ENCODE measurements around the gene GPR39. TPM values are rescaled to one million over a fixed set of nuclear protein-coding genes. Genes with fewer than 3 reads are reported as not detected.

The GPR39 gene
- total and polyA plus RNA-seq, 3 experiments from 2014 or later, result not detected

DNA sequence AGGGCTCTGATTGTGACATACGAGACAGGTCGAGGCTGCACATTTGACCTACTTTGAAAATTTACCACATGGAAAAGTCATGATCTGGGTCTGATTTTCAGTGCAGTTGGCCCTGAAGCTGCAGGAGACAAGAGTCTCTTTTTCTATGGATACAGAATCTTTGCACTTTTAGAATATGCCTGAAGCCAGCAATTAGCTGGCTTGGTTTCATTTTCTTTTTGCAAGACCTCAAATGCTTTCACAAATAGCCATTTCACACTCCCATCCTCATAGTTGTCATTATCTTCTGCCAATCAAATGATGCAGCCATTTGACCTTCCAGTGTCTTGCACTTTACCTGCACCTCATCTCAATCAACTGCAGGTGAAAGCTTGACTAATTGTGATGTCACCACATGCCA is 59.0 kb downstream of the GPR39 start:
- Histone ChIP-seq H3K9me3 (ENCODE audit: low read length) (no peaks in the 10 kb centered on the region), H3K4me3 (ENCODE audit: low read length) (no peak overlapping the region), H3K36me3 (ENCODE audit: insufficient read depth, low read length) (no peaks in the 10 kb centered on the region), H3K4me1 (ENCODE audit: insufficient read depth, low read length) (no peaks in the 10 kb centered on the region), H3K27ac (ENCODE audit: low read depth, low read length) (no peak overlapping the region), H3K27me3 (ENCODE audit: insufficient read depth, low read length, poor library complexity, severe bottlenecking) (no peaks in the 10 kb centered on the region)
- H3K4me1 Mint-ChIP-seq, result no peaks in the 10 kb centered on the region
- peaks cover 5 to 14% (median 8%) of the 10 kb centered on the region in 5 donors for H3K9me3 Mint-ChIP-seq
- H3K4me3 Mint-ChIP-seq, result no peak overlapping the region
- H3K27me3 Mint-ChIP-seq, result no peaks in the 10 kb centered on the region
- DNase-seq, result no peak
- ChIA-PET CTCF (no interaction called here), POLR2A (no interaction called here)
- H3K27ac Mint-ChIP-seq, result no peak overlapping the region
- no peaks in the 10 kb centered on the region for H3K36me3 Mint-ChIP-seq

DNA sequence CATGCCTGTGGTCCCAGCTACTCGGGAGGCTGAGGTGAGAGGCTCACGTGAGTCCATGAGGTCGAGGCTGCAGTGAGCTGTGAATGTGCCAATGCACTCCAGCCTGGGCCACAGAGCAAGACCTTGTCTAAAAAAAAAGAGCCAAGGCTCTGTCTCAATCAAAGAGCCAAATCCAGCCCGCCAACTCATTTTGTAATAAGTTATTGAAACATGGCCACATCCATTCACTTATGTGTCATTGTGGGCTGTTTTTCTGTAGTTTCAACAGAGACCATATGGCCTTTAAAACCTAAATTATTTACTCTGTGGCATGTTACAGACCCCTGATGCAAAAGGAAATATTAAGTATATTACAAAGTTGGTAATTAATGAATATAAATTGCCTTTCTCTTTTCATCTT is 60.8 kb downstream of the GPR39 start:
- Histone ChIP-seq H3K27me3 (ENCODE audit: insufficient read depth, low read length, poor library complexity, severe bottlenecking) (no peaks in the 10 kb centered on the region), H3K4me3 (ENCODE audit: low read length) (no peak overlapping the region), H3K9me3 (ENCODE audit: low read length) (no peaks in the 10 kb centered on the region), H3K27ac (ENCODE audit: low read depth, low read length) (no peak overlapping the region), H3K4me1 (ENCODE audit: insufficient read depth, low read length) (no peaks in the 10 kb centered on the region), H3K36me3 (ENCODE audit: insufficient read depth, low read length) (no peaks in the 10 kb centered on the region)
- peaks cover 3 to 11% (median 8%) of the 10 kb centered on the region in 5 donors for H3K9me3 Mint-ChIP-seq
- CTCF ChIA-PET, result no interaction called here
- no peaks in the 10 kb centered on the region for H3K4me1 Mint-ChIP-seq
- no peak overlapping the region for H3K27ac Mint-ChIP-seq
- POLR2A ChIA-PET, result no interaction called here
- H3K27me3 Mint-ChIP-seq, result no peaks in the 10 kb centered on the region
- no peak for DNase-seq
- no peak overlapping the region for H3K4me3 Mint-ChIP-seq
- H3K36me3 Mint-ChIP-seq, result no peaks in the 10 kb centered on the region

- Mint-ChIP-seq H3K9me3 (peaks cover 3 to 11% (median 6%) of the 10 kb centered on the region in 5 donors), H3K4me3 (no peak overlapping the region), H3K27me3 (no peaks in the 10 kb centered on the region), H3K27ac (no peak overlapping the region), H3K4me1 (no peaks in the 10 kb centered on the region), H3K36me3 (no peaks in the 10 kb centered on the region)
- POLR2A ChIA-PET, result no interaction called here
- no peak for DNase-seq
- Histone ChIP-seq H3K36me3 (ENCODE audit: insufficient read depth, low read length) (no peaks in the 10 kb centered on the region), H3K27me3 (ENCODE audit: insufficient read depth, low read length, poor library complexity, severe bottlenecking) (no peaks in the 10 kb centered on the region), H3K9me3 (ENCODE audit: low read length) (no peaks in the 10 kb centered on the region), H3K4me3 (ENCODE audit: low read length) (no peak overlapping the region), H3K4me1 (ENCODE audit: insufficient read depth, low read length) (no peaks in the 10 kb centered on the region), H3K27ac (ENCODE audit: low read depth, low read length) (no peak overlapping the region)
- CTCF ChIA-PET, result no interaction called here
Observed at GRCh38 chr2:132477962-132478361, 61.4 kb downstream of the GPR39 start.

DNA sequence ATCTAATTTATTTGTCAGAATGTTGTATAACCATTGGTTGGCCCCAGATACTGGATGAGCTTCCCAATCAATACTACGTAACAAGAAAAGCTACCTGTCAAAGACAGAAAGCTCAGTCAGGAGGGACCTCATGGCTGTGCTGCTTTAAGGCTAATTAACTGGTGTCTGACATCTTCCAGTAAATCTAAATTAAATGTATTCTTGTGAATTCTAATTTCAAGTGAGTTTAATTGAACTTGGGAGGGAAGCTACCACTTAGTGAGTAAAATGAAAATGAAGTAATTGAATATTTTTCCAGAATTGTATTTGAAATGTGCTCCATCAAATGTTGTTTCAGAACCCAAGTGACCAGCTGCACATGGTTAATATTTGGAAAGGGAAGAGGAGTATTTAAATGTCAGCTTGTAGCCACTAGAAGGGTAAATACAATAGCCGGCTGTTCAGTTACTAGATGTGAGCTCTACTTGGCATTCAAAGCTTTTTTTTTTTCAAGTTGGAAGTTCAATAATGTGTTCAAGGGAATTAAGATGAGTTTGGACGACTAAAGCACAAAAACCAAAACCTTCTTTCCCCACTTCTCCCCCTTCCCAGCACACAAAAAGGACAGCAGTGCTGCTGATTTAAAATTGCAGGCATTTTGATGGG is 62.0 kb downstream of the GPR39 start:
- no peak for DNase-seq
- Histone ChIP-seq H3K4me3 (ENCODE audit: low read length) (no peak overlapping the region), H3K4me1 (ENCODE audit: insufficient read depth, low read length) (no peaks in the 10 kb centered on the region), H3K27ac (ENCODE audit: low read depth, low read length) (no peak overlapping the region), H3K9me3 (ENCODE audit: low read length) (no peaks in the 10 kb centered on the region), H3K27me3 (ENCODE audit: insufficient read depth, low read length, poor library complexity, severe bottlenecking) (no peaks in the 10 kb centered on the region), H3K36me3 (ENCODE audit: insufficient read depth, low read length) (no peaks in the 10 kb centered on the region)
- H3K4me3 Mint-ChIP-seq, result no peak overlapping the region
- H3K27me3 Mint-ChIP-seq, result no peaks in the 10 kb centered on the region
- no peaks in the 10 kb centered on the region for H3K4me1 Mint-ChIP-seq
- no peak overlapping the region for H3K27ac Mint-ChIP-seq
- ChIA-PET CTCF (no interaction called here), POLR2A (no interaction called here)
- no peaks in the 10 kb centered on the region for H3K36me3 Mint-ChIP-seq
- peaks cover 3 to 11% (median 6%) of the 10 kb centered on the region in 5 donors for H3K9me3 Mint-ChIP-seq

- CTCF ChIA-PET, result no interaction called here
- no peak for DNase-seq
- H3K27ac Mint-ChIP-seq, result no peak overlapping the region
- Histone ChIP-seq H3K36me3 (ENCODE audit: insufficient read depth, low read length) (no peaks in the 10 kb centered on the region), H3K27me3 (ENCODE audit: insufficient read depth, low read length, poor library complexity, severe bottlenecking) (no peaks in the 10 kb centered on the region), H3K4me3 (ENCODE audit: low read length) (no peak overlapping the region), H3K27ac (ENCODE audit: low read depth, low read length) (no peak overlapping the region), H3K9me3 (ENCODE audit: low read length) (no peaks in the 10 kb centered on the region), H3K4me1 (ENCODE audit: insufficient read depth, low read length) (no peaks in the 10 kb centered on the region)
- H3K4me3 Mint-ChIP-seq, result no peak overlapping the region
- no peaks in the 10 kb centered on the region for H3K4me1 Mint-ChIP-seq
- POLR2A ChIA-PET, result no interaction called here
- no peaks in the 10 kb centered on the region for H3K27me3 Mint-ChIP-seq
- H3K9me3 Mint-ChIP-seq, result peaks cover 2 to 11% (median 6%) of the 10 kb centered on the region in 5 donors
- H3K36me3 Mint-ChIP-seq, result no peaks in the 10 kb centered on the region
Observed at GRCh38 chr2:132479155-132479554, 62.5 kb downstream of the GPR39 start.

GRCh38 chr2:132482821-132483220 is 66.2 kb downstream of the GPR39 start:
- Mint-ChIP-seq H3K36me3 (no peaks in the 10 kb centered on the region), H3K4me1 (no peaks in the 10 kb centered on the region), H3K27ac (no peak overlapping the region), H3K9me3 (peaks cover 0 to 6% (median 0%) of the 10 kb centered on the region in 5 donors), H3K4me3 (no peak overlapping the region), H3K27me3 (no peaks in the 10 kb centered on the region)
- H3K9me3 ChIP-seq (ENCODE audit: low read length), result no peaks in the 10 kb centered on the region
- H3K4me1 ChIP-seq (ENCODE audit: insufficient read depth, low read length), result no peaks in the 10 kb centered on the region
- no peaks in the 10 kb centered on the region for H3K36me3 ChIP-seq (ENCODE audit: insufficient read depth, low read length)
- CTCF ChIA-PET, result no interaction called here
- no peak for DNase-seq
- H3K27me3 ChIP-seq (ENCODE audit: insufficient read depth, low read length, poor library complexity, severe bottlenecking), result no peaks in the 10 kb centered on the region
- POLR2A ChIA-PET, result no interaction called here
- no peak overlapping the region for H3K4me3 ChIP-seq (ENCODE audit: low read length)
- no peak overlapping the region for H3K27ac ChIP-seq (ENCODE audit: low read depth, low read length)

GRCh38 chr2:132484144-132484543 is 67.5 kb downstream of the GPR39 start:
- Mint-ChIP-seq H3K36me3 (no peaks in the 10 kb centered on the region), H3K27me3 (peaks cover 0 to 2% of the 10 kb centered on the region in 2 donors), H3K4me3 (no peak overlapping the region), H3K9me3 (peaks cover 0 to 5% (median 2%) of the 10 kb centered on the region in 5 donors), H3K4me1 (no peaks in the 10 kb centered on the region), H3K27ac (no peak overlapping the region)
- no peak for DNase-seq
- no peaks in the 10 kb centered on the region for H3K27me3 ChIP-seq (ENCODE audit: insufficient read depth, low read length, poor library complexity, severe bottlenecking)
- H3K27ac ChIP-seq (ENCODE audit: low read depth, low read length), result no peak overlapping the region
- ChIA-PET CTCF (no interaction called here), POLR2A (no interaction called here)
- H3K36me3 ChIP-seq (ENCODE audit: insufficient read depth, low read length), result no peaks in the 10 kb centered on the region
- no peak overlapping the region for H3K4me3 ChIP-seq (ENCODE audit: low read length)
- H3K4me1 ChIP-seq (ENCODE audit: insufficient read depth, low read length), result no peaks in the 10 kb centered on the region
- no peaks in the 10 kb centered on the region for H3K9me3 ChIP-seq (ENCODE audit: low read length)

DNA sequence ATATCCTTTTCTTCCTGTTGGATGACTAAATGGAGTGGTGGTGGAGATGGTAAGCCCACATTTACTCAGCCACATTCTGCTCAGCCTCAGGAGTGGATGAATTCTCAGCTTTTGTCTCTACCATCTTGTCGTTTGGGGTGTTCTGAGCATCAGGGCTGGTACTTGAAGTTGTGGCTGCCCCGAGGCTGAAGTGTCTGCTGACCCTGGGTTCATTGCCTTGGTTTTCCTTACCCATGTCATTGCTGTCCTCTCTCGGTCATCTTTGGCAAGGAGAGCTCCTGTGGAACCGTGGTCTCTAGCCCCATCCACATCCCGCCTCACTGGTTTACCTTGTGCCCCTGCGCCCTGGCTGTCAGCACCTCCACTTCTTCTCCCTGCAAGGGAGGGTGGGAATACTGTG is 71.9 kb downstream of the GPR39 start:
- Histone ChIP-seq H3K27me3 (ENCODE audit: insufficient read depth, low read length, poor library complexity, severe bottlenecking) (no peaks in the 10 kb centered on the region), H3K36me3 (ENCODE audit: insufficient read depth, low read length) (no peaks in the 10 kb centered on the region), H3K27ac (ENCODE audit: low read depth, low read length) (no peak overlapping the region), H3K4me3 (ENCODE audit: low read length) (no peak overlapping the region), H3K9me3 (ENCODE audit: low read length) (no peaks in the 10 kb centered on the region), H3K4me1 (ENCODE audit: insufficient read depth, low read length) (no peaks in the 10 kb centered on the region)
- CTCF ChIA-PET, result no interaction called here
- Mint-ChIP-seq H3K36me3 (no peaks in the 10 kb centered on the region), H3K4me1 (no peaks in the 10 kb centered on the region), H3K9me3 (peaks cover 0 to 5% (median 2%) of the 10 kb centered on the region in 5 donors), H3K4me3 (no peak overlapping the region), H3K27me3 (peaks cover 0 to 2% of the 10 kb centered on the region in 2 donors), H3K27ac (no peak overlapping the region)
- DNase-seq, result no peak
- POLR2A ChIA-PET, result no interaction called here

DNA sequence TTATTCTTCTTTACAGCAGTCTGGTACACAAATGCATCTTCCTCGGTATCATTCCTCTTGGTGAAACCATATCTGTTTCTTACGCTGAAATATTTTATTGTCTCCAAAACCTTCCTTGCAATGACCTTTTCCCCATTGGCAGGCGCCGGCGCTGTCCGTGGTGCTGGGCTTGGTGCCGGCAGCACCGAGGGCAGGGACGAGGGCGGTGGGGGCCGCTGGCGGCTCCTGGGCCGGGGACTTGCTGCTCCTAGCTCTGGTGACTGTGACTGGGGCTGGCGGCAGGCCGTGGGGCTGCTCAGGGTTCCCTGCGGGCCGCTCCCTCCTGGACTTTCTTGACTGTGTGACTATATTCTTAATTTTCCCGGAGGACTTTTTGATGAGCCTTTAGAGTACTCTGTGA is 72.5 kb downstream of the GPR39 start:
- Mint-ChIP-seq H3K27ac (no peak overlapping the region), H3K36me3 (no peaks in the 10 kb centered on the region), H3K27me3 (peaks cover 0 to 2% of the 10 kb centered on the region in 2 donors), H3K9me3 (peaks cover 0 to 5% (median 2%) of the 10 kb centered on the region in 5 donors), H3K4me3 (no peak overlapping the region), H3K4me1 (no peaks in the 10 kb centered on the region)
- no peaks in the 10 kb centered on the region for H3K9me3 ChIP-seq (ENCODE audit: low read length)
- no peaks in the 10 kb centered on the region for H3K4me1 ChIP-seq (ENCODE audit: insufficient read depth, low read length)
- no peaks in the 10 kb centered on the region for H3K27me3 ChIP-seq (ENCODE audit: insufficient read depth, low read length, poor library complexity, severe bottlenecking)
- no peak for DNase-seq
- no peak overlapping the region for H3K27ac ChIP-seq (ENCODE audit: low read depth, low read length)
- H3K36me3 ChIP-seq (ENCODE audit: insufficient read depth, low read length), result no peaks in the 10 kb centered on the region
- ChIA-PET POLR2A (no interaction called here), CTCF (no interaction called here)
- no peak overlapping the region for H3K4me3 ChIP-seq (ENCODE audit: low read length)

All from CD8-positive, alpha-beta memory T cell (primary cell).